Fibroblast of lung (primary cell): ENCODE results near the gene MRPL19.

Experiments
- CTCF ChIP-seq, 2 donors: IDR thresholded peaks in 1 of 2; conservative IDR thresholded peaks in 1 of 2; 1 replicate in 1 of 2; 2 replicates in 1 of 2; pipeline ENCODE4 v1.5.1; 2011 to 2012; ENCODE audit warnings: low read length in 2 of 2, control low read depth in 1 of 2, inconsistent platforms in 1 of 2, low read depth in 1 of 2, mild to moderate bottlenecking in 1 of 2
- EZH2 ChIP-seq: IDR thresholded peaks from 2 replicates; pipeline ENCODE4 v1.5.1; 2012; ENCODE audit warnings: low read length, control low read depth, mild to moderate bottlenecking; ENCODE audit errors: missing control alignments

- TF ChIP-seq EZH2: no peak
- no peak for TF ChIP-seq CTCF (conservative IDR thresholded peaks at IDR 0.05 in 1 of 2, IDR thresholded peaks at IDR 0.05 in 1 of 2; ENCODE audit: low read depth in 1 of 2, low read length in 2 of 2)
These were observed 36.6 kb upstream of the MRPL19 start for GRCh38 chr2:75609937-75610508.
